ENCODE data around the gene PTPRM. TPM values are rescaled to one million over a fixed set of nuclear protein-coding genes. Genes with fewer than 3 reads are reported as not detected.

The PTPRM gene
- total RNA-seq, 1 donor from 2014 or later: 133 TPM

GRCh38 chr18:8084160-8084559 is 517.0 kb downstream of the PTPRM start:
- DNase-seq (ENCODE audit: low spot score): no peak

GRCh38 chr18:8088626-8089025 is 521.5 kb downstream of the PTPRM start:
- no peak for DNase-seq (ENCODE audit: low spot score)

GRCh38 chr18:8091035-8091434 is 523.9 kb downstream of the PTPRM start:
- no peak for DNase-seq (ENCODE audit: low spot score)

- DNase-seq (ENCODE audit: low spot score): no peak
These were observed 528.9 kb downstream of the PTPRM start for GRCh38 chr18:8095947-8096570.

GRCh38 chr18:8097399-8097798 is 530.3 kb downstream of the PTPRM start:
- no peak for DNase-seq (ENCODE audit: low spot score)

GRCh38 chr18:8097927-8098326 is 530.8 kb downstream of the PTPRM start:
- DNase-seq (ENCODE audit: low spot score): no peak

GRCh38 chr18:8106603-8107002 is 539.5 kb downstream of the PTPRM start:
- DNase-seq (ENCODE audit: low spot score): no peak

GRCh38 chr18:8107426-8107825 is 540.3 kb downstream of the PTPRM start:
- DNase-seq (ENCODE audit: low spot score): no peak

GRCh38 chr18:8114480-8114879 is 547.4 kb downstream of the PTPRM start:
- DNase-seq (ENCODE audit: low spot score): no peak

- DNase-seq (ENCODE audit: low spot score): no peak
These were observed 549.4 kb downstream of the PTPRM start for GRCh38 chr18:8116341-8117005.

GRCh38 chr18:8117006-8117371 is 549.9 kb downstream of the PTPRM start:
- DNase-seq (ENCODE audit: low spot score): no peak

- DNase-seq (ENCODE audit: low spot score): no peak
These were observed 554.0 kb downstream of the PTPRM start for GRCh38 chr18:8121101-8121500.

GRCh38 chr18:8121942-8122480 is 554.9 kb downstream of the PTPRM start:
- DNase-seq (ENCODE audit: low spot score): no peak

- no peak for DNase-seq (ENCODE audit: low spot score)
These were observed 557.4 kb downstream of the PTPRM start for GRCh38 chr18:8124232-8125146.

- no peak for DNase-seq (ENCODE audit: low spot score)
These were observed 563.0 kb downstream of the PTPRM start for GRCh38 chr18:8130096-8130495.

GRCh38 chr18:8133032-8133431 is 565.9 kb downstream of the PTPRM start:
- DNase-seq (ENCODE audit: low spot score): no peak

GRCh38 chr18:8133888-8134287 is 566.8 kb downstream of the PTPRM start:
- no peak for DNase-seq (ENCODE audit: low spot score)

- DNase-seq (ENCODE audit: low spot score): no peak
These were observed 572.0 kb downstream of the PTPRM start for GRCh38 chr18:8139127-8139527.

GRCh38 chr18:8139891-8140406 is 572.8 kb downstream of the PTPRM start:
- DNase-seq (ENCODE audit: low spot score): no peak

- DNase-seq (ENCODE audit: low spot score): no peak
These were observed 573.9 kb downstream of the PTPRM start for GRCh38 chr18:8140841-8141501.

- no peak for DNase-seq (ENCODE audit: low spot score)
These were observed 575.1 kb downstream of the PTPRM start for GRCh38 chr18:8142131-8142711.
